Measurements from ENCODE around the gene EXOSC2. TPM values are rescaled to one million over a fixed set of nuclear protein-coding genes. Genes with fewer than 3 reads are reported as not detected.

EXOSC2 gene
- total RNA-seq, 2 experiments from 2014 or later: 70.1 to 72.6 TPM

DNA sequence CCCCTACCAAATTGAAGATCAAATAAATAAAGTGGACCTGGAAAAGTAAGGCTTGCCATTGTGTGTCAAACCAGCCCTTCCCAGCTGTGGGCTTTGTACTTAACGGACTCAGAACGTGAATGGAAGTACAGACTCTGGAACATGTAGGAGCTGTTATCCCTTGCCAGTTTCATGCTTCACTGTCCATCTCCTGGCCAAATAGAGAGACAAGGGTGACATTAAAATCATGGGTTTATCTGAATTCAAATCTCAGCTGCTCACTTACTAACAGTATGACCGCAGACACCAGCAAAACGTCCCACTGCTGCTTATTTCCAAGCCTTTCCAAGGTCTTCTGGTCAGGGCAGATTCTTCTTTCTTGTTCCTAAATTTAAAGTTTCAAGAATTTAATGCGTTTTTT is 52.2 kb downstream of the EXOSC2 start:
- CTCF ChIA-PET: interaction anchor here (0.6 kb wide), 1 partner anchor 17 kb away, joined by 3 read pairs; no protein-coding TSS in a partner anchor
- Mint-ChIP-seq H3K9me3 (no peaks in the 10 kb centered on the region), H3K4me1 (ENCODE audit: low read depth) (peaks cover 4% of the 10 kb centered on the region), H3K4me3 (no peak overlapping the region), H3K27me3 (ENCODE audit: low read depth) (no peaks in the 10 kb centered on the region), H3K36me3 (ENCODE audit: low read depth) (no peaks in the 10 kb centered on the region), H3K27ac (no peak overlapping the region)
- intact Hi-C loops (cut with micrococcal nuclease): no loop called here
- no peak for DNase-seq

DNA sequence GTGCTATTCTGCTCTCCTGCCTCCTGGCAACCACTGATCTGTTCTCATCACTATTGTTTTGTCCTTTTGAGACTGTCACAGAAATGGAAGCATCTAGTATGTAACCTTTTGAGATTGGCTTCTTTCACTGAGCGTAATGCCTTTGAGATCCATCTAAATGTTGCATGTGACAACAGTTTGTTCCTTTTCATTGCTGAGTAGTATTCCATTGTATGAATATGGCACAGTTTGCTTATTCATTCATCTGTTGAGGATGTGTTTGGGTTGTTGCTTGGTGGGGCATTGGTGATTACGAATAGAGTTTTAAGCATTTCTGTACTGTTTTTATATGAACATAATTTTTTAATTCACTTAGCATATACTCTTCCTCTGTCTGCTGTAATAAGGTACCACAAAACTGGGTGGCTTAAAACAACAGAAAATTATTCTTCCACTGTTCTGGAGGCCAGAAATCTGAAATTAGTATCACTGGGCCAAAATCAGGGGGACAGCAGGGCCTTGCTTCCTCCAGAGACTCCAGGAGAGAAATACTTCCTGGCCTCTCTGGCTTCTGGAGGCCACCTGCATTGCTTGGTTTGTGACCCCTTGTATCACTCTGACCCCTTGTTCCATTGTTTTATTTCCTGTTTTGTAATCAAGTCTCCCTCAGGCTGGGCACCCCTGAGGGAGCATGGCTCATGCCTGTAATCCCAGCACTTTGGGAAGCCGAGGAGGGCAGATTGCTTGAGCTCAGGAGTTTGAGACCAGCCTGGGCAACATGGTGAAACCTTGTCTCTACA is 53.0 kb downstream of the EXOSC2 start:
- H3K27ac Mint-ChIP-seq: no peak overlapping the region
- intact Hi-C loops (cut with micrococcal nuclease): no loop called here
- H3K27me3 Mint-ChIP-seq (ENCODE audit: low read depth): no peaks in the 10 kb centered on the region
- DNase-seq: no peak
- CTCF ChIA-PET: interaction anchor here (0.6 kb wide), 1 partner anchor 16 kb away, joined by 3 read pairs; no protein-coding TSS in a partner anchor
- peaks cover 4% of the 10 kb centered on the region for H3K4me1 Mint-ChIP-seq (ENCODE audit: low read depth)
- no peaks in the 10 kb centered on the region for H3K36me3 Mint-ChIP-seq (ENCODE audit: low read depth)
- no peak overlapping the region for H3K4me3 Mint-ChIP-seq
- no peaks in the 10 kb centered on the region for H3K9me3 Mint-ChIP-seq

DNA sequence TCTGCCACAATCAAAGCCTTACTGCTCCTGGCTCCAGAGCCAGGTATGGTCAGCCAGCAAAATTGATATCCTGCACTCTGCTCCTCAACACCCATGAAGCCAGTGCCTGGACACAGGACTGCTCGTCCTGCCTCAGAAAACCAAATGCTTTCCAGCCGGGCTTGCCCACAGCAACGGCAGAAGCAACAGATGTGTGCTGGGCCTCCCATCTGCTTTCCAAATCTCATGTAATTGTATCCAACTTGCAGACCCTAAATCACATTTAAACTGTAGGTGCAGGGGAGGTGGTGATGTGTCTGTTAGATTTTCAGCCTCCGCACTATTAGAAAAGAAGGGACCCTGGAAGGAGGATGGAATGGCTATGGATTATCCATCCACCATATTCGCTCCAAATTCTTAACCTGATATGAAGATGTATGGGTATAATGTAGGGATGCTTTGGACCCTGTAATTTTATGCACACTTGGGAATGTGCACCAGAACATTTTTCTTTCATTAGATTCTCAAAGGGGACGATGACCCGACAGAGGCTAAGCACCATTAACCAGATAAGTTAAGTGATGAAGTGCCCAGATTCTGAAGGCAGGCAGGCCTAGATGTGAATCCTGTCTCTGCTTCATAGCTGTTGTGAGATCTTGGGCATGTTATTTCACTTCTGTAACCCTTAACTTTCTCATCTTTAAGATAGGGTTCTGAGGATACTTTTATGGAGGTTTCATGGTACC is 58.2 kb downstream of the EXOSC2 start:
- peaks cover 2% of the 10 kb centered on the region for H3K4me1 Mint-ChIP-seq (ENCODE audit: low read depth)
- intact Hi-C loops (cut with micrococcal nuclease): no loop called here
- H3K36me3 Mint-ChIP-seq (ENCODE audit: low read depth): no peaks in the 10 kb centered on the region
- H3K9me3 Mint-ChIP-seq: no peaks in the 10 kb centered on the region
- no peak overlapping the region for H3K4me3 Mint-ChIP-seq
- CTCF ChIA-PET: interaction anchor here (1.4 kb wide), 1 partner anchor 45 kb away, joined by 3 read pairs; no protein-coding TSS in a partner anchor
- DNase-seq: no peak
- H3K27me3 Mint-ChIP-seq (ENCODE audit: low read depth): no peaks in the 10 kb centered on the region
- no peak overlapping the region for H3K27ac Mint-ChIP-seq

Other genes with a start within 250 kb of the EXOSC2 start
- gene ASS1, start 248.8 kb upstream of the EXOSC2 start, total RNA-seq: 10 to 100 TPM; 12.4 to 14.3 TPM
- 10 to 100 TPM; 29.8 to 32.8 TPM for gene FUBP3, start 114.2 kb upstream of the EXOSC2 start, total RNA-seq
- gene PRDM12, start 29.2 kb upstream of the EXOSC2 start, total RNA-seq: not detected
- gene ABL1, start 141.5 kb downstream of the EXOSC2 start, total RNA-seq: 10 to 100 TPM; 25.7 to 26.1 TPM
- not detected for gene QRFP, start 203.0 kb downstream of the EXOSC2 start, total RNA-seq
- not detected for gene FIBCD1, start 245.5 kb downstream of the EXOSC2 start, total RNA-seq

Measured in activated naive CD4-positive, alpha-beta T cell treated with anti-CD3 and anti-CD28 coated beads for 36 hours (primary cell).